Thyroid gland (tissue), 4 donors: ENCODE measurements around the gene ELMO1. TPM values are rescaled to one million over a fixed set of nuclear protein-coding genes. Genes with fewer than 3 reads are reported as not detected.

Source experiments
- DNase-seq, 2 donors: peaks; one replicate each; pipeline ENCODE4 v3.0.0-alpha.2; 2019
- H3K27ac ChIP-seq, 3 donors: fragments of 200-600 bp; sonication (generic); 1 replicate in 2 of 3; 2 replicates in 1 of 3; pipeline ENCODE4 v1.5.1; 2016 to 2019; ENCODE audit warnings: mild to moderate bottlenecking in 1 of 3, moderate library complexity in 1 of 3
- H3K27me3 ChIP-seq: fragments of 200-600 bp; sonication (generic); one replicate; pipeline ENCODE4 v1.5.1; 2019
- H3K36me3 ChIP-seq, 2 donors: fragments of 200-600 bp; sonication (generic); one replicate each; pipeline ENCODE4 v1.5.1; 2016 to 2019
- H3K4me1 ChIP-seq, 2 donors: fragments of 200-600 bp; sonication (generic); one replicate each; pipeline ENCODE4 v1.5.1; 2017 to 2019
- H3K4me3 ChIP-seq, 3 donors: fragments of 200-600 bp; sonication (generic); replicated peaks in 1 of 3; 1 replicate in 2 of 3; 2 replicates in 1 of 3; pipeline ENCODE4 v1.5.1; 2016; ENCODE audit warnings: mild to moderate bottlenecking in 1 of 3
- H3K9me3 ChIP-seq: fragments of 200-600 bp; sonication (generic); one replicate; pipeline ENCODE4 v1.5.1; 2017
- POLR2A ChIP-seq, 2 donors: fragments of 450-650 bp; IDR thresholded peaks; one replicate each; pipeline ENCODE4 v1.6.1; 2017; ENCODE audit warnings: antibody characterized with exemption in 2 of 2, mild to moderate bottlenecking in 2 of 2, moderate library complexity in 1 of 2
- WGBS, 2 donors: methylation state at CpG; one replicate each; pipeline ENCODE4 v1.1.5; 2017; 5-methylcytosine and 5-hydroxymethylcytosine counted together
- intact Hi-C: fragments of 100-400 bp; cut with DNase I; formaldehyde crosslinking; loops from one replicate; pipeline ENCODE4 v1.15.1; 2023
- total RNA-seq, 4 donors: library from RNA; depleted of rRNA; stranded (reverse); fragments of >200 nt; gene quantifications; one replicate each; pipeline ENCODE4 v1.2.3, GENCODE V29; 2016
- TF ChIP-seq, protein P1 (sequence below), 6 experiments: fragments of 200-600 bp in 3 of 6; fragments of 450-650 bp in 3 of 6; sonication (generic) in 3 of 6; IDR thresholded peaks; one replicate each; pipeline ENCODE4 v1.5.1; 2016 to 2019; ENCODE audit warnings: antibody characterized with exemption in 6 of 6, mild to moderate bottlenecking in 2 of 6, inconsistent platforms in 1 of 6, moderate library complexity in 1 of 6

ELMO1 gene
- total RNA-seq, 4 donors from 2014 or later, result 168 to 423 (median 312) TPM

DNA sequence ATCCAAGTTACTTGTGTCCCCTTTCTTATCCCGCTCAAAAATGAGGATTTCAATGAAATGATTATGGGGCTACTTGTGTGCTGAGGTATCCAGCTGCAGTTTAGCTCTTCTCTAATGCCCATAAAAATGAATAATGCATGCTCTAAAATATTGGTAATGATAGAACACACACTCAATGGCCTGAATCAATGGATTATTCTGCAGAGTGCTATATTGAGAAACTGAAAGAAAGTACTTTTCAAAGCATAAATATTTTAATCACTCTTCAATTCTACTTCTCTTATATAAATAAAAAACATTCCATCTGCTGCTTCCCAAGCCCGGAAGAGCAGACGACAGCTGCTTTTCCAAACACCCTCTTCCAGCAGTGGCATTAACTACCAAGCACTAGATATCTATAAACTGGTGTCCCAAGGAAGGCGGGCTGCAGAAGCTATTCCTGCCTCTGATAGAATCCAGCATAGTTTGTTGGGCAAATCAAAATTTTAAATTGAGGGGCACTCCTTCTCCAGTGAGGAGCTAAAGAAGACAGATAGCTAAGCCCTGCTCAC, 439.5 kb downstream of the ELMO1 start:
- no peak overlapping the region for H3K27ac ChIP-seq
- H3K27me3 ChIP-seq, result no peaks in the 10 kb centered on the region
- H3K36me3 ChIP-seq, result peaks cover 9 to 25% of the 10 kb centered on the region in 2 donors
- DNase-seq, result no peak
- H3K9me3 ChIP-seq, result no peaks in the 10 kb centered on the region
- no peak overlapping the region for H3K4me3 ChIP-seq
- no peak for TF ChIP-seq POLR2A (IDR thresholded peaks at IDR 0.05)
- TF ChIP-seq, protein P1, sequence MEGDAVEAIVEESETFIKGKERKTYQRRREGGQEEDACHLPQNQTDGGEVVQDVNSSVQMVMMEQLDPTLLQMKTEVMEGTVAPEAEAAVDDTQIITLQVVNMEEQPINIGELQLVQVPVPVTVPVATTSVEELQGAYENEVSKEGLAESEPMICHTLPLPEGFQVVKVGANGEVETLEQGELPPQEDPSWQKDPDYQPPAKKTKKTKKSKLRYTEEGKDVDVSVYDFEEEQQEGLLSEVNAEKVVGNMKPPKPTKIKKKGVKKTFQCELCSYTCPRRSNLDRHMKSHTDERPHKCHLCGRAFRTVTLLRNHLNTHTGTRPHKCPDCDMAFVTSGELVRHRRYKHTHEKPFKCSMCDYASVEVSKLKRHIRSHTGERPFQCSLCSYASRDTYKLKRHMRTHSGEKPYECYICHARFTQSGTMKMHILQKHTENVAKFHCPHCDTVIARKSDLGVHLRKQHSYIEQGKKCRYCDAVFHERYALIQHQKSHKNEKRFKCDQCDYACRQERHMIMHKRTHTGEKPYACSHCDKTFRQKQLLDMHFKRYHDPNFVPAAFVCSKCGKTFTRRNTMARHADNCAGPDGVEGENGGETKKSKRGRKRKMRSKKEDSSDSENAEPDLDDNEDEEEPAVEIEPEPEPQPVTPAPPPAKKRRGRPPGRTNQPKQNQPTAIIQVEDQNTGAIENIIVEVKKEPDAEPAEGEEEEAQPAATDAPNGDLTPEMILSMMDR (IDR thresholded peaks at IDR 0.05), result no peak
- intact Hi-C loops, result no loop called here
- peaks cover 0 to 4% of the 10 kb centered on the region in 2 donors for H3K4me1 ChIP-seq
- 84 to 87% methylated on average over 4 of the region's 4 CpGs for WGBS, 2 donors

DNA sequence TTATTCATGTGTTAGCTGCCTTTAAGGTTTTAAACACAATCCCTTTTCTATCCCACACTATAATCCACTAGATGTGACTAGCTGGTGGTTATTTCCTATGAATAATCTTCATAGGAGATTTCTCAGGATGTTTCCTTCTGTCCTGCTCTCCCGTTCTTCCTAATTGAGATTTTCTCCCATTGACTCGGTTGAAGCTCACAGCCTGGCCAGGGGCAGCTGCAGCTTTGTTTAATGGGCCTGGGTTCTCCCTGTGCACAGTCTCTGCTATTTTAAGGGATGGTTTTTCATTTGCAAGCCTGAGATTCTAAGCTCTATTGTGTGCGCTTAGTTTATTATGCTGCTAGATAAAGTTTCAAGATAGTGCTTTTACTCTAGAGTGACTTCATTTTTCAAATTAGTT, 441.0 kb downstream of the ELMO1 start:
- peaks cover 0 to 4% of the 10 kb centered on the region in 2 donors for H3K4me1 ChIP-seq
- TF ChIP-seq POLR2A (IDR thresholded peaks at IDR 0.05), result no peak
- TF ChIP-seq, protein P1 (IDR thresholded peaks at IDR 0.05), result no peak
- H3K4me3 ChIP-seq, result no peak overlapping the region
- WGBS, 2 donors, result 84 to 89% methylated on average over 3 of the region's 3 CpGs
- H3K27me3 ChIP-seq, result no peaks in the 10 kb centered on the region
- H3K36me3 ChIP-seq, result peaks cover 2 to 22% of the 10 kb centered on the region in 2 donors
- H3K9me3 ChIP-seq, result no peaks in the 10 kb centered on the region
- intact Hi-C loops, result no loop called here
- H3K27ac ChIP-seq, result no peak overlapping the region
- no peak for DNase-seq

DNA sequence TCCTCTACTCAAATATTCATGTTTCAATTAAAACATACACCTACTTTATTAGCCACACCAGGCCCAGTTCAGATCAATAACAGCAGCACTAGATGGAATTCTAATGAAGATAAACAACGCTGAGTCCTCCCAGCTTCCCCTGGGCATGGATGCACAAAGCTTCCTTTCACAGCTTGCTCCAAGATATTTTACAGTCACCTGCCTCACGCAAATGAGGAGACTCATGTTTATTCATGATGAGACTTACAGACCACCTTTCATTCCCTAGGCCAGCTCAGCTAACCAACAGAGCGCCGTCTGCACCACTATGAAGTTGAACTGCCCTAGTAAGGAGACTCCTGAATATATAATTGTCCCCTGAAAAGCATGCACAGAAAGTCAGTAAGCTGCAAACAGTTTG, 441.4 kb downstream of the ELMO1 start:
- WGBS, 2 donors, result 95 to 96% methylated on average over 4 of the region's 4 CpGs
- intact Hi-C loops, result no loop called here

DNA sequence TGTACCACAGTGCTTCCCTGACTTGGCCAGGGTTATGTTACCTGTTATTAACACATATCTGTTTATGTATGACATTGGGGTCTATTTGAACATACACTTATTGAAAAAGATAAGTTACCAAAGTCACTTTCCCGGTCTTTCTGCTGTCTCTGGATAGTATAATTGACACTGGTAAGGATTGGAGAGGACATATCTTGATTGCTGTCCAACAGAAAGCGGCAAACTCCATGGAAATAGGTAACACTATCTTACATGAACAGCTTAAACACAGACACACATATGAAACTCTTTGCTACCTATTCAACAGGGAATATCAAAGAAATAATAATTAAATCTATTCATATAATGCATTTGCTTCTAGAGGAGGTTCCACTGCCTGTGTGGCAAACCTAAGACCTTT, 441.9 kb downstream of the ELMO1 start:
- Histone ChIP-seq H3K36me3 (peaks cover 0 to 15% of the 10 kb centered on the region in 2 donors), H3K4me3 (no peak overlapping the region), H3K4me1 (peaks cover 0 to 4% of the 10 kb centered on the region in 2 donors), H3K9me3 (no peaks in the 10 kb centered on the region), H3K27me3 (no peaks in the 10 kb centered on the region), H3K27ac (no peak overlapping the region)
- TF ChIP-seq POLR2A (IDR thresholded peaks at IDR 0.05), result no peak
- TF ChIP-seq, protein P1 (IDR thresholded peaks at IDR 0.05), result no peak
- no peak for DNase-seq
- intact Hi-C loops, result no loop called here
- 92 to 94% methylated on average over 2 of the region's 2 CpGs for WGBS, 2 donors

More for the DNA sequence above, 441.4 kb downstream of the ELMO1 start:
- Histone ChIP-seq H3K27ac (no peak overlapping the region), H3K4me3 (no peak overlapping the region), H3K27me3 (no peaks in the 10 kb centered on the region), H3K4me1 (peaks cover 0 to 4% of the 10 kb centered on the region in 2 donors), H3K36me3 (peaks cover 0 to 20% of the 10 kb centered on the region in 2 donors), H3K9me3 (no peaks in the 10 kb centered on the region)
- no peak for DNase-seq
- TF ChIP-seq POLR2A (IDR thresholded peaks at IDR 0.05), result no peak
- TF ChIP-seq, protein P1 (IDR thresholded peaks at IDR 0.05), result no peak

DNA sequence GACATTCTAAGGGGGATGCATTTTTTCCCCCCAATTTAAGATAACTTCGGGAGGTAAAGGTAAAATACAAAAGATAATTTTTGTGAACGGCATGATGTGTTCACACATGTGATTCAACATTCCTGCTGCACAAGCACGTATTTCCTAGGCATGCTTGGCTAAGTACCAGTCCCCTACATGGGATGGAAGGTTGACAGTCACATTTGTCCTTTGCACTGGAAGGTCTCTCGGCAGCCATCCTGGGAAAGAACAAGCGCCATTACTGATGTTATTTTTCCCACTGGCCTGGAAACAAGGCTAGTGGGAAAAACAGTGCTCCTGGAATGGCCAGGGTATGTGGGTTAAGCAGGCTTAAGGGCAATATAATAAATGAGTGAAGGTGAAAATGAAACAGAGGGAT, 448.2 kb downstream of the ELMO1 start:
- TF ChIP-seq POLR2A (IDR thresholded peaks at IDR 0.05), result no peak
- TF ChIP-seq, protein P1 (IDR thresholded peaks at IDR 0.05), result no peak
- Histone ChIP-seq H3K36me3 (peaks cover 0 to 2% of the 10 kb centered on the region in 2 donors), H3K9me3 (no peaks in the 10 kb centered on the region), H3K4me1 (no peaks in the 10 kb centered on the region), H3K4me3 (no peak overlapping the region), H3K27ac (no peak overlapping the region), H3K27me3 (no peaks in the 10 kb centered on the region)
- no peak for DNase-seq
- intact Hi-C loops, result no loop called here
- 83 to 92% methylated on average over 5 of the region's 5 CpGs for WGBS, 2 donors
